H7 (cell line): ENCODE results near the gene FBXW5. TPM values are rescaled to one million over a fixed set of nuclear protein-coding genes. Genes with fewer than 3 reads are reported as not detected.

ENCODE experiments used
- DNase-seq: peaks from one replicate; pipeline ENCODE4 v3.0.0; 2012
- H3K27me3 ChIP-seq: 2 replicates; pipeline ENCODE4 v1.6.0; 2011; ENCODE audit warnings: mild to moderate bottlenecking, low read length; ENCODE audit not compliant: control insufficient read depth, insufficient read depth
- H3K36me3 ChIP-seq: replicated peaks from 2 replicates; pipeline ENCODE4 v1.5.1; 2011; ENCODE audit warnings: low read length; ENCODE audit not compliant: control insufficient read depth, insufficient read depth
- H3K4me3 ChIP-seq: 2 replicates; pipeline ENCODE4 v1.5.1; 2011; ENCODE audit warnings: low read depth, mild to moderate bottlenecking, control low read depth, low read length, moderate library complexity; ENCODE audit not compliant: insufficient read depth
- total RNA-seq: library from RNA; depleted of rRNA; stranded (reverse); fragments of >200 nt; shearing (Covaris generic); gene quantifications from 2 replicates; pipeline ENCODE4 v1.2.3, GENCODE V29; 2014

The FBXW5 gene
- total RNA-seq, 1 experiment from 2014 or later = 97.5 TPM

DNA sequence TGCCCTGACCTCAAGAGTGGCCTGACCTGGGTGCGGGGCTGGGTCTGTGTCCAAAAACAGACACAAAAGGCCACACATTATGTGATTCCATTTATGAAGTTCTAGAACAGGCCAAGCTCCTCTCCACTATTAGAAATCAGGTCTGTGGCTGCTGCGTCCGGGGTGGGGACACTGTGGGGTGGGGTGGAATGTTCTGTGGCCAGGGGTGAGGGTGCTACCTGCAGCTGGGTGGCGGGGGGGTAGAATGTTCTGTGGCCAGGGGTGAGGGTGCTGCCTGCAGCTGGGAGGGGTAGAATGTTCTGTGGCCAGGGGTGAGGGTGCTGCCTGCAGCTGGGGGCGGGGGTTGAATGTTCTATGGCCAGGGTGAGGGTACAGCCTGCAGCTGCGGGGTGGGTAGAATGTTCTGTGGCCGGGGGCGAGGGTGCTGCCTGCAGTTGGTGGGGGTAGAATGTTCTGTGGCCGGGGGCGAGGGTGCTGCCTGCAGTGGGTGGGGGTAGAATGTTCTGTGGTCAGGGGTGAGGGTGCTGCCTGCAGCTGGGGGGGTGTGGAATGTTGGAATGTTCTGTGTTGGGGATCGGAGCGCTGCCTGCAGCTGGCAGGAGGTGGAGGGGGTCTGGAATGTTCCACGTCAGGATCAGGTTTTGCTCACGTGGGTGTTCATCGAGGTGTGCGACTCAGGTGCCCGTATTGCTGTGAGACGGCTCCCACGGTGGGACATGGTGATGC, 15.8 kb upstream of the FBXW5 start:
- Histone ChIP-seq H3K27me3 (no peaks in the 10 kb centered on the region), H3K4me3 (no peak overlapping the region), H3K36me3 (no peaks in the 10 kb centered on the region)
- DNase-seq = no peak

- no peak for DNase-seq
- H3K36me3 ChIP-seq = no peaks in the 10 kb centered on the region
- no peak overlapping the region for H3K4me3 ChIP-seq
- no peaks in the 10 kb centered on the region for H3K27me3 ChIP-seq
These were observed 14.6 kb upstream of the FBXW5 start for GRCh38 chr9:136958898-136959850.

GRCh38 chr9:136958473-136958872, 13.9 kb upstream of the FBXW5 start:
- H3K4me3 ChIP-seq = no peak overlapping the region
- DNase-seq = no peak
- H3K27me3 ChIP-seq = no peaks in the 10 kb centered on the region
- H3K36me3 ChIP-seq = no peaks in the 10 kb centered on the region

GRCh38 chr9:136957901-136958300, 13.4 kb upstream of the FBXW5 start:
- Histone ChIP-seq H3K4me3 (no peak overlapping the region), H3K36me3 (no peaks in the 10 kb centered on the region), H3K27me3 (no peaks in the 10 kb centered on the region)
- no peak for DNase-seq

DNA sequence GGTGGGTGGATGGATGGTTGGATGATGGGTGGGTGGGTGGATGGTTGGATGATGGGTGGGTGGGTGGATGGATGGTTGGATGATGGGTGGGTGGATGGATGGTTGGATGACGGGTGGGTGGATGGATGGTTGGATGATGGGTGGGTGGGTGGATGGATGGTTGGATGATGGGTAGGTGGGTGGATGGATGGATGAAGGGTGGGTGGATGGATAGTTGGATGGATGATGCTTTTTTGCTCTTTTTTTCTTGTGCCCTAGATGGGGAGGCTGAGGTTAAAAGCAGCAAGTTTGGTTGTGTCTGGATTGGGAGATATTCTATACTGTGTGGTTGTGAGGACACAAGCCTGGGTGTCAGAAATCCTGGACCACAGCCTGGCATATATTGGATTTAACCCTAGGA, 12.9 kb upstream of the FBXW5 start:
- H3K4me3 ChIP-seq = no peak overlapping the region
- H3K36me3 ChIP-seq = no peaks in the 10 kb centered on the region
- no peak for DNase-seq
- no peaks in the 10 kb centered on the region for H3K27me3 ChIP-seq

DNA sequence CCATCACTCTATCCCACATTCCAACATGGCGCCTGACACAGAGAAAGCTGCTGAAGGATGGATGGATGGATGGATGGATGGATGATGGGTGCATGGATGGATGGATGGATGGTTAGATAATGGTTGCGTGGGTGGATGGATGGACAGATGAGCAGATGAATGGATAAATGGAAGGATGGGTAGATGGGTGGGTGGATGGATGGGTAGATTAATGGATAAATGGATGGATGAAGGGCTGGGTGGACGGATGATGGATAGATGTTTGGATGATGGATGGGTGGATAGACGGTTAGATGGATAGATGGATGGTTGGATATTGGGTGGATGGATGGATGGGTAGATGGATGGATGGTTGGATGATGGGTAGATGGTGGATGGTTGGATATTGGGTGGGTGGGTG, 12.1 kb upstream of the FBXW5 start:
- DNase-seq = no peak
- Histone ChIP-seq H3K36me3 (no peaks in the 10 kb centered on the region), H3K4me3 (no peak overlapping the region), H3K27me3 (no peaks in the 10 kb centered on the region)

- DNase-seq = no peak
- Histone ChIP-seq H3K4me3 (no peak overlapping the region), H3K27me3 (no peaks in the 10 kb centered on the region), H3K36me3 (no peaks in the 10 kb centered on the region)
These were observed 11.4 kb upstream of the FBXW5 start for GRCh38 chr9:136955943-136956335.

DNA sequence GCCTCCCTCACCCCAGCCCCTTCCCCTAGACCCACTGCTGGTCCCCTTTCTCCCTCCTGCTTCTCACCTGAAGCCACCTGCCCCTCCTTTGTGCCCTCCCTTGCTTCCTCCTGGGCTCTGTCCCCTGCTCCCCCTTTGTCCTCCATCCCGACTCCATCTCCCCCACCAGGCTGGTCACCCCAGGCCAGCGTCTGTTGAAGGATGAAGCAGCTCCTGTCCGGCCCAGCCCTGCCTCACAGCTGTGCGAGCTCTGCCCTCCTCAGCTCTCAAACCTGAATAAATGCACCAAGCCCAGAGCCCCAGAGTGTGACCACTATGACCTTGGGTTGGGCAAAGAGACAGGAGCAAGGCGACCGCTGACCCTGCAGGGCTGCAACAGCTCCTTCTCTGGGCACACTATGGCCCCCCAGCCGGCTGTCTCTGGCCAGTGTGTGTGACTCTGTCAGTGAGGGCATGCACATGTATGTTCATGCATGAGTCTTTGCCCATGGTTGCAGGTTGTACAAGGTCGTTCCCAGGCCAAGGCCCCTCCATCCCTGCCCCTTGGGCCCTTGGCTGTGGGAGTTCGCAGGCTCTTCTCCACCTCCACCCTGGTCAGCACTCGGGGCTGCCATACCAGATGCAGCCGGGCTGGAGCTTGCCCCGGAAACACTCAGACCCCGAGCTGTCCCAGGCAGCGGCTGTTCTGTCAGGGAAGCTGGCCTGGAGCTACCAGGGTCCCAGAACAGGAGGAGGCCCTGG, 10.8 kb upstream of the FBXW5 start:
- Histone ChIP-seq H3K27me3 (no peaks in the 10 kb centered on the region), H3K4me3 (no peak overlapping the region), H3K36me3 (no peaks in the 10 kb centered on the region)
- no peak for DNase-seq

DNA sequence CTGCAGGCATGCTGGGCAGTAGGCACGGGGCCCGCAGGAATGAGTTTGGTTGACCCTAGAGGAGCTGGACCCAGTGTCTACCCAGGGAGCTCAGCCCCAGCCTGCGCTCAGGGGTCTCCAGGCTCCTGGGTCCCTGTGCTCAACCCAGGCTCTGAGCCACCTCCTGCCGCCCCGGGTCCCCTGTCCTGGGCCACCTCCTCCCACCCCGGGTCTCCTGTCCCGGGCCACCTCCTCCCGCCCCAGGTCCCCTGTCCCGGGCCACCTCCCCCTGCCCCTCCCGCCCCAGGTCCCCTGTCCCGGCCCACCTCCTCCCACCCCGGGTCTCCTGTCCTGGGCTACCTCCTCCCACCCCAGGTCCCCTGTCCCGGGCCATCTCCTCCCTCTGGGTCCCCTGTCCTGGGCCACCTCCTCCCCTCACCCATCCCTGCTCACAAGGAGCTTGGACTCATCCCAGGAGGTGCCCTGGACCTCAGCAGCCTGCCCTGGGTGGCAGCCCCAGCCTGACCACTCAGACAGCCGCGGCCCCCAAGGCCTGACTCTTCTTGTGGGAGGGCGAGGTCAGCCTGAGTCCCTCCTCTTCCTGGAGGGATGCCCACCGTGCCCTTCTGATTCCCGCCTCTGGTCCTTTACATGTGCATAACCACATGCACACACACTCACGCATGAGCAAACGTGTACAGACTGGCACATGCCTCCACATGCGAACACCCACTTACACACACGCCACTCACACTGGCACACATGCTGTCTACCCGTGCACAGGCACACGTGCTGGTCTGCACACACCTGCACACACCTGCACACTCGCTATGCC, 9.9 kb upstream of the FBXW5 start:
- H3K27me3 ChIP-seq = no peaks in the 10 kb centered on the region
- no peaks in the 10 kb centered on the region for H3K36me3 ChIP-seq
- no peak overlapping the region for H3K4me3 ChIP-seq
- no peak for DNase-seq

- DNase-seq = no peak
- Histone ChIP-seq H3K36me3 (no peaks in the 10 kb centered on the region), H3K4me3 (no peak overlapping the region), H3K27me3 (no peaks in the 10 kb centered on the region)
These were observed 9.3 kb upstream of the FBXW5 start for GRCh38 chr9:136953771-136954269.

DNA sequence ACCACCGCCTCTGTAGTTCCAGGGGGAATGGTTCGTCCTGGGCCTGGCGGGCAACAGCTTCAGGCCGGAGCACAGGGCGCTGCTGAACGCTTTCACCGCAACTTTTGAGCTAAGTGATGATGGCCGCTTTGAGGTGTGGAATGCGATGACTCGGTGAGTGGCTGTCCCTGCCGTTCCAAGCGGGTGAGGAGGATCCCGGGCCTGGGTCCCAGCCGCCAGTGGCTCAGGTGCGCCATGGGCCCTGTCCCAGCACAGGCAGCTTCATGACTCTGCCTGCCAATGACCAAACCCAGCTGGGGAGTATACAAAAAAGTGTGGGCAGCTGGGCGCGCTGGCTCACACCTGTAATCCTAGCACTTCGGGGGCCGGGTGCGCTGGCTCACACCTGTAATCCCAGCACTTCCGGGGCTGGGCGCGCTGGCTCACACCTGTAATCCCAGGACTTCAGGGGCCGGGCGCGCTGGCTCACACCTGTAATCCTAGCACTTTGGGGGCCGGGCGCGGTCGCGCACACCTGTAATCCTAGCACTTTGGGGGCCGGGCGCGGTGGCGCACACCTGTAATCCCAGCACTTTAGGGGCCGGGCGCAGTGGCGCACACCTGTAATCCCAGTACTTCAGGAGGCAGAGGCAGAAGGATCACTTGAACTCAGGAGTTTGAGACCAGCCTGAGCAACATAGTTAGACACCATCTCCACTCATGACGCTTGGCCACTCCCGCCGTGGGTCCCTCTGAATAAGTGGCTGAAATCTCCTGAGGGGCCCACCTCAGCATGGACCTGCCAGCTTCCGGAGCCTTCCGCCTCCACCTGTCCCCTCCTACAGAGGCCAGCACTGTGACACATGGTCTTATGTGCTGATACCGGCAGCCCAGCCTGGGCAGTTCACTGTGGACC, 8.6 kb upstream of the FBXW5 start:
- Histone ChIP-seq H3K4me3 (no peak overlapping the region), H3K36me3 (no peaks in the 10 kb centered on the region), H3K27me3 (no peaks in the 10 kb centered on the region)
- no peak for DNase-seq

- no peak overlapping the region for H3K4me3 ChIP-seq
- no peaks in the 10 kb centered on the region for H3K36me3 ChIP-seq
- DNase-seq = no peak
- H3K27me3 ChIP-seq = no peaks in the 10 kb centered on the region
These were observed 7.8 kb upstream of the FBXW5 start for GRCh38 chr9:136952321-136952850.
